ENCODE measurements around the gene ITGA1. TPM values are rescaled to one million over a fixed set of nuclear protein-coding genes. Genes with fewer than 3 reads are reported as not detected.

The ITGA1 gene
- polyA plus RNA-seq, 2 donors, result 5.3 to 7.7 TPM

DNA sequence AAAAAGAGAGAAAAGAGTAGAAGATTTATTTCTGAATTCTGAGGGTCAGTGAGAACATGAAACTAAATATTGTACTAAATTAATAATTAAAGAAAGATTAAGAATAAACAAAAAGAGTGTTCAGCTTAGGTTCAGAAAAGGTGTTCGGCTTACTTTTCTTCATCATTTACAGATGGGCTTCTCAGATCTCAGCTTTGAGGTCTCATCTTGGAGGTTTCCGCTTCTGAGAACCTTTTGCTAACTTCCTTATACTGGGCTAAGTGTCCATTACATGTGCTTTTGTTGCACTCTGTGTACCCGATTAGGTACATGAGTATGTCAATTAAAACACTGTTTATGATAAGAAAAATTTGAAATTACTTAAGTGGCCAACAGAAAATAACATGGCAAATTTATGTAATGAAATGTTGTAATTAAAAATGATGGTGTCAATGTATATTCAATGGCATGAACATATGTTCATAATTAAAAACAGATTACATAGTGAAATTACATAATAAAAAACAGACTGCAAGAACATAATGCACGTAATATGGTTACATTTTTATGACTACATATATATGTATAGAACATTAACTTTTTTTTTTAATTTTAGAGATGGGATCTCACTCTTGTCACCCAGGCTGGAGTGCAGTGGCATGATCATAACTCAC, 17.3 kb upstream of the ITGA1 start:
- Histone ChIP-seq H3K27me3 (ENCODE audit: control insufficient read depth in 1 of 2, insufficient read depth in 2 of 2, low read length in 2 of 2) (no peaks in the 10 kb centered on the region), H3K4me1 (ENCODE audit: control insufficient read depth in 2 of 2, insufficient read depth in 2 of 2, low read length in 1 of 2) (no peaks in the 10 kb centered on the region), H3K9me3 (ENCODE audit: control insufficient read depth in 2 of 2, insufficient read depth in 1 of 2, low read depth in 1 of 2, low read length in 1 of 2) (no peaks in the 10 kb centered on the region), H3K4me3 (ENCODE audit: low read depth in 1 of 2, low read length in 2 of 2) (no peak overlapping the region), H3K36me3 (ENCODE audit: control insufficient read depth in 2 of 2, insufficient read depth in 2 of 2, low read length in 1 of 2) (no peaks in the 10 kb centered on the region), H3K27ac (ENCODE audit: low read depth in 2 of 2, low read length in 1 of 2) (no peak overlapping the region)
- WGBS, 2 donors, result 93 to 94% methylated on average over 4 of the region's 4 CpGs

- no peaks in the 10 kb centered on the region for H3K36me3 ChIP-seq (ENCODE audit: control insufficient read depth in 2 of 2, insufficient read depth in 2 of 2, low read length in 1 of 2)
- H3K4me1 ChIP-seq (ENCODE audit: control insufficient read depth in 2 of 2, insufficient read depth in 2 of 2, low read length in 1 of 2), result no peaks in the 10 kb centered on the region
- H3K4me3 ChIP-seq (ENCODE audit: low read depth in 1 of 2, low read length in 2 of 2), result no peak overlapping the region
- no peak overlapping the region for H3K27ac ChIP-seq (ENCODE audit: low read depth in 2 of 2, low read length in 1 of 2)
- no peaks in the 10 kb centered on the region for H3K27me3 ChIP-seq (ENCODE audit: control insufficient read depth in 1 of 2, insufficient read depth in 2 of 2, low read length in 2 of 2)
- no peaks in the 10 kb centered on the region for H3K9me3 ChIP-seq (ENCODE audit: control insufficient read depth in 2 of 2, insufficient read depth in 1 of 2, low read depth in 1 of 2, low read length in 1 of 2)
- 79 to 82% methylated on average over 3 of the region's 3 CpGs for WGBS, 2 donors
These were observed 16.2 kb upstream of the ITGA1 start for GRCh38 chr5:52771343-52772039.

- no peaks in the 10 kb centered on the region for H3K9me3 ChIP-seq (ENCODE audit: control insufficient read depth in 2 of 2, insufficient read depth in 1 of 2, low read depth in 1 of 2, low read length in 1 of 2)
- H3K27me3 ChIP-seq (ENCODE audit: control insufficient read depth in 1 of 2, insufficient read depth in 2 of 2, low read length in 2 of 2), result no peaks in the 10 kb centered on the region
- H3K27ac ChIP-seq (ENCODE audit: low read depth in 2 of 2, low read length in 1 of 2), result no peak overlapping the region
- no peaks in the 10 kb centered on the region for H3K4me1 ChIP-seq (ENCODE audit: control insufficient read depth in 2 of 2, insufficient read depth in 2 of 2, low read length in 1 of 2)
- H3K36me3 ChIP-seq (ENCODE audit: control insufficient read depth in 2 of 2, insufficient read depth in 2 of 2, low read length in 1 of 2), result no peaks in the 10 kb centered on the region
- H3K4me3 ChIP-seq (ENCODE audit: low read depth in 1 of 2, low read length in 2 of 2), result no peak overlapping the region
These were observed 15.0 kb upstream of the ITGA1 start for GRCh38 chr5:52772668-52773067.

GRCh38 chr5:52773342-52773741, 14.4 kb upstream of the ITGA1 start:
- H3K9me3 ChIP-seq (ENCODE audit: control insufficient read depth in 2 of 2, insufficient read depth in 1 of 2, low read depth in 1 of 2, low read length in 1 of 2), result no peaks in the 10 kb centered on the region
- H3K27ac ChIP-seq (ENCODE audit: low read depth in 2 of 2, low read length in 1 of 2), result no peak overlapping the region
- no peaks in the 10 kb centered on the region for H3K36me3 ChIP-seq (ENCODE audit: control insufficient read depth in 2 of 2, insufficient read depth in 2 of 2, low read length in 1 of 2)
- 78 to 79% methylated on average over 2 of the region's 2 CpGs for WGBS, 2 donors
- no peak overlapping the region for H3K4me3 ChIP-seq (ENCODE audit: low read depth in 1 of 2, low read length in 2 of 2)
- H3K27me3 ChIP-seq (ENCODE audit: control insufficient read depth in 1 of 2, insufficient read depth in 2 of 2, low read length in 2 of 2), result no peaks in the 10 kb centered on the region
- H3K4me1 ChIP-seq (ENCODE audit: control insufficient read depth in 2 of 2, insufficient read depth in 2 of 2, low read length in 1 of 2), result no peaks in the 10 kb centered on the region

GRCh38 chr5:52774005-52774410, 13.7 kb upstream of the ITGA1 start:
- WGBS, 2 donors, result 45 to 50% methylated on average over 5 of the region's 5 CpGs
- no peaks in the 10 kb centered on the region for H3K27me3 ChIP-seq (ENCODE audit: control insufficient read depth in 1 of 2, insufficient read depth in 2 of 2, low read length in 2 of 2)
- H3K27ac ChIP-seq (ENCODE audit: low read depth in 2 of 2, low read length in 1 of 2), result no peak overlapping the region
- H3K9me3 ChIP-seq (ENCODE audit: control insufficient read depth in 2 of 2, insufficient read depth in 1 of 2, low read depth in 1 of 2, low read length in 1 of 2), result no peaks in the 10 kb centered on the region
- no peaks in the 10 kb centered on the region for H3K4me1 ChIP-seq (ENCODE audit: control insufficient read depth in 2 of 2, insufficient read depth in 2 of 2, low read length in 1 of 2)
- H3K4me3 ChIP-seq (ENCODE audit: low read depth in 1 of 2, low read length in 2 of 2), result no peak overlapping the region
- no peaks in the 10 kb centered on the region for H3K36me3 ChIP-seq (ENCODE audit: control insufficient read depth in 2 of 2, insufficient read depth in 2 of 2, low read length in 1 of 2)

- Histone ChIP-seq H3K27ac (ENCODE audit: low read depth in 2 of 2, low read length in 1 of 2) (no peak overlapping the region), H3K9me3 (ENCODE audit: control insufficient read depth in 2 of 2, insufficient read depth in 1 of 2, low read depth in 1 of 2, low read length in 1 of 2) (no peaks in the 10 kb centered on the region), H3K36me3 (ENCODE audit: control insufficient read depth in 2 of 2, insufficient read depth in 2 of 2, low read length in 1 of 2) (no peaks in the 10 kb centered on the region), H3K27me3 (ENCODE audit: control insufficient read depth in 1 of 2, insufficient read depth in 2 of 2, low read length in 2 of 2) (no peaks in the 10 kb centered on the region), H3K4me3 (ENCODE audit: low read depth in 1 of 2, low read length in 2 of 2) (no peak overlapping the region), H3K4me1 (ENCODE audit: control insufficient read depth in 2 of 2, insufficient read depth in 2 of 2, low read length in 1 of 2) (no peaks in the 10 kb centered on the region)
- whole genome bisulfite sequencing, 2 donors, result 77 to 92% methylated on average over 2 of the region's 2 CpGs
These were observed 11.6 kb upstream of the ITGA1 start for GRCh38 chr5:52776116-52776515.

DNA sequence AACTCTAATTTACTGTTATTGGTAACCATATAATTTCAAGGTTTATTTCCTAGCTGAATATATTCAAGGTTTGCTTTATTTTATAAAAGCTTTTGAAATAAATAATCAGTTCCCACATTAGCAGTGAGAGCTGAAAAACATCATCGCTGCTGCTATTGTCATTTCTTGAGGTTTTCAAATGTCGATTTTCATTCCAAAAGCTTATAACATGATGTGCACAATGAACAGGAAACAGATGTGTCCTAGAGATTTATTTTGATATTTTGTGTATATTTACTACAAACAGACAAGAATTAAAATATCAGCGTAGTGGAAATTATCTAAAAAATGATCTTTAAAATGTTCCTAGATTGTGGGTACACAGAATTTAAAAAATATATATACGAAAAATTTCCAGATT, 10.5 kb upstream of the ITGA1 start:
- no peaks in the 10 kb centered on the region for H3K9me3 ChIP-seq (ENCODE audit: control insufficient read depth in 2 of 2, insufficient read depth in 1 of 2, low read depth in 1 of 2, low read length in 1 of 2)
- no peaks in the 10 kb centered on the region for H3K36me3 ChIP-seq (ENCODE audit: control insufficient read depth in 2 of 2, insufficient read depth in 2 of 2, low read length in 1 of 2)
- 75 to 77% methylated on average over 4 of the region's 4 CpGs for WGBS, 2 donors
- no peaks in the 10 kb centered on the region for H3K4me1 ChIP-seq (ENCODE audit: control insufficient read depth in 2 of 2, insufficient read depth in 2 of 2, low read length in 1 of 2)
- H3K4me3 ChIP-seq (ENCODE audit: low read depth in 1 of 2, low read length in 2 of 2), result no peak overlapping the region
- no peak overlapping the region for H3K27ac ChIP-seq (ENCODE audit: low read depth in 2 of 2, low read length in 1 of 2)
- H3K27me3 ChIP-seq (ENCODE audit: control insufficient read depth in 1 of 2, insufficient read depth in 2 of 2, low read length in 2 of 2), result no peaks in the 10 kb centered on the region

DNA sequence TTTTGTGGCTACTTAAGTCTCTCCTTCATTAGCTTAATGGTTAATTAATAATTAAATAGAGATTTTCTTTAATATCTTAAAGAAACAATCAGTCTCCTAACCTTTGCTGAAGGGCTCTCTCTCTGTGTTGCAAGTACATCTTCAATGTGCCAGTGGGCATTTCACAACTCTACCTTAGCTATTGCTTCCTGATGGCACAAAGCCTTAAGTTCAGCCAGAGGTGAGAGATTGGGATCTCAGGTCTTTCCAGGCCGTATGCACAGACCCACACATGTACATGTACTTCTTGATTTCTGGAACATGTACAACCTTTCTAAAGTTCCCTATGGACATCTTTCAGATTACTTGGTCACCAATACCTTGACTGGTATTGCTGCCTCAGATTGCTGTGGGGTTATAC, 8.9 kb upstream of the ITGA1 start:
- Histone ChIP-seq H3K4me1 (ENCODE audit: control insufficient read depth in 2 of 2, insufficient read depth in 2 of 2, low read length in 1 of 2) (no peaks in the 10 kb centered on the region), H3K27me3 (ENCODE audit: control insufficient read depth in 1 of 2, insufficient read depth in 2 of 2, low read length in 2 of 2) (no peaks in the 10 kb centered on the region), H3K27ac (ENCODE audit: low read depth in 2 of 2, low read length in 1 of 2) (no peak overlapping the region), H3K4me3 (ENCODE audit: low read depth in 1 of 2, low read length in 2 of 2) (no peak overlapping the region), H3K9me3 (ENCODE audit: control insufficient read depth in 2 of 2, insufficient read depth in 1 of 2, low read depth in 1 of 2, low read length in 1 of 2) (no peaks in the 10 kb centered on the region), H3K36me3 (ENCODE audit: control insufficient read depth in 2 of 2, insufficient read depth in 2 of 2, low read length in 1 of 2) (no peaks in the 10 kb centered on the region)
- 67 to 74% methylated on average over 1 of the region's 1 CpG for whole genome bisulfite sequencing, 2 donors

DNA sequence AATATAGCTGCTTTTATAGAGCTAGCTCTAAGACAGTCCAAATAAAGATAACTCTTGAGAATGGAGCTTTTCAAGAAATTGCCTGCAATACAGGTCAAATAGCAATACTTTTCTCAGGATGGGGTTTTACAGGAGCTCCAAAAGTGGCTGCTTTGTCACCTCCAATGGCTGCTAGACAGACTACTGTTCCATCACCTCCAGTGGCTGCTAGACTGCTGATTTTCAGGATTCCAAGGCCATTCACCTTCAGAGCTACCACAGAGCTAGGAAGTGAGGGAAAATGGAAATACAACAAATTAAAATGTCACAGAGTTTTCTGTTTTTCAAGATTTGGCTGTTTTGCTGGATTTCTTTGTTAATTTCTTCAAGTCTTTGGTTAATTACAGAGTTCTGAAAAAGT, 8.5 kb upstream of the ITGA1 start:
- Histone ChIP-seq H3K36me3 (ENCODE audit: control insufficient read depth in 2 of 2, insufficient read depth in 2 of 2, low read length in 1 of 2) (no peaks in the 10 kb centered on the region), H3K27ac (ENCODE audit: low read depth in 2 of 2, low read length in 1 of 2) (no peak overlapping the region), H3K4me1 (ENCODE audit: control insufficient read depth in 2 of 2, insufficient read depth in 2 of 2, low read length in 1 of 2) (no peaks in the 10 kb centered on the region), H3K9me3 (ENCODE audit: control insufficient read depth in 2 of 2, insufficient read depth in 1 of 2, low read depth in 1 of 2, low read length in 1 of 2) (no peaks in the 10 kb centered on the region), H3K4me3 (ENCODE audit: low read depth in 1 of 2, low read length in 2 of 2) (no peak overlapping the region), H3K27me3 (ENCODE audit: control insufficient read depth in 1 of 2, insufficient read depth in 2 of 2, low read length in 2 of 2) (no peaks in the 10 kb centered on the region)
